ENCODE results near the gene ST6GALNAC5.

DNA sequence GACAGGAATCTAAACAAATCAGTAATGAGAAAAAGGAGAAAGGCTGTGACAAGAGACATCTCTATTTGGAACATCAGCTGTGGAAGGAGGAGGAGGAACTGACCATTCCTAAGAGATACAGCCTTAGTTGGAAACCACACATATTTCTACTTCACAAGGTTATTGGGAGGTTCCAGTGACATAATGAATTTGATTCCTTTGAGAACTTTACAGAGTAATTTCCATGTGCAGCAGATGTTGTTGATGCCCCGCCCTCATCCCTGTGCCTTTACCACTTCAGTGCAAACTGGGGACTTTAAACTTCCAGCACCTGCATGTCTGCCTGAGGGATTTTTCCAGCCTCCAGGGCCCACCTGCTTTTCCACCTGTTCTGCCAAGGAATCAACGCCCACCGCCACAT, 9.3 kb upstream of the ST6GALNAC5 start:
- TF ChIP-seq POLR2A (IDR thresholded peaks at IDR 0.05), result no peak
- TF ChIP-seq CTCF (IDR thresholded peaks at IDR 0.05), result no peak
